ENCODE results near the gene SCLT1.

Gene SCLT1

DNA sequence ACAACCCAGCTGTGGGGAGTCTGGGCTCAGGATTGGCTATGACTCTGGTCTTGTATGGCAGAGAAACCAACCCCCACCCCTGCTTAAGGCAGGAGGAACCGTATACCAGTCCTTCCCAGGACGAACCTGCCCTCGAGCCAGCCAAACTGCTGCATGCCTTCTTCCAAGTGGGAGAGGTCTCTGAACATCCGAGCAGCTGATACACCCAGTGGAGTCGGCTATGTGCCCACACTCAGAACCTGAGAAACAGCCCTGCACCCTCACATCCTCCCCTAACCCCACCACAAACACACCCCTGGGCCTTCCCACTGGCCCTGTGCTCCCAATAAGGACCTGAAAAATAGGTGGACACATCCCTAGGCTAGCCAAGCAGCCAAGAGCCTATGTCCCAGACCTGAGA, 24.4 kb upstream of the SCLT1 start:
- TF ChIP-seq, protein P1, sequence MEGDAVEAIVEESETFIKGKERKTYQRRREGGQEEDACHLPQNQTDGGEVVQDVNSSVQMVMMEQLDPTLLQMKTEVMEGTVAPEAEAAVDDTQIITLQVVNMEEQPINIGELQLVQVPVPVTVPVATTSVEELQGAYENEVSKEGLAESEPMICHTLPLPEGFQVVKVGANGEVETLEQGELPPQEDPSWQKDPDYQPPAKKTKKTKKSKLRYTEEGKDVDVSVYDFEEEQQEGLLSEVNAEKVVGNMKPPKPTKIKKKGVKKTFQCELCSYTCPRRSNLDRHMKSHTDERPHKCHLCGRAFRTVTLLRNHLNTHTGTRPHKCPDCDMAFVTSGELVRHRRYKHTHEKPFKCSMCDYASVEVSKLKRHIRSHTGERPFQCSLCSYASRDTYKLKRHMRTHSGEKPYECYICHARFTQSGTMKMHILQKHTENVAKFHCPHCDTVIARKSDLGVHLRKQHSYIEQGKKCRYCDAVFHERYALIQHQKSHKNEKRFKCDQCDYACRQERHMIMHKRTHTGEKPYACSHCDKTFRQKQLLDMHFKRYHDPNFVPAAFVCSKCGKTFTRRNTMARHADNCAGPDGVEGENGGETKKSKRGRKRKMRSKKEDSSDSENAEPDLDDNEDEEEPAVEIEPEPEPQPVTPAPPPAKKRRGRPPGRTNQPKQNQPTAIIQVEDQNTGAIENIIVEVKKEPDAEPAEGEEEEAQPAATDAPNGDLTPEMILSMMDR (conservative IDR thresholded peaks at IDR 0.05; ENCODE audit: low read length), result no peak
- no peak for DNase-seq (ENCODE audit: low read depth)
- H3K4me3 ChIP-seq (ENCODE audit: low read length), result no peak overlapping the region

DNA sequence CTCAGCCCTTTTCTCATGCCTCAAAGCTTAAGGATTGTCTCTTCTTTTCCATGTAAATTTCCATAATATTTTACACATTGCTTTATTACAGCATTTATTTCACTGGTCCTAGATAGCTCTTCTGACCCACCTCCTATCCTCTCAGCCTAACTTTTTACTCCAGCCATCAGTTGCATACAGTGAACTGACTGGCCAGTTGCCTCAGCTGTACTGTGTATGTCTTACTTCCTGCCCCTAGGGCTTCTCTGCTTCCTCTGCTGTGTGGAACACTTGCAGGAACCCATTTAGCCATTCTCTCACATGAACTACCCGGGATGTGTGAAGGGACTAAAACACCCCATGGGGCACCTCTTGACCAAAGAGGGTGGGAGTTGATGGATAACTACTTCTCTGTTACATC, 20.6 kb upstream of the SCLT1 start:
- TF ChIP-seq, protein P1 (conservative IDR thresholded peaks at IDR 0.05; ENCODE audit: low read length), result no peak
- H3K4me3 ChIP-seq (ENCODE audit: low read length), result no peak overlapping the region
- DNase-seq (ENCODE audit: low read depth), result no peak

DNA sequence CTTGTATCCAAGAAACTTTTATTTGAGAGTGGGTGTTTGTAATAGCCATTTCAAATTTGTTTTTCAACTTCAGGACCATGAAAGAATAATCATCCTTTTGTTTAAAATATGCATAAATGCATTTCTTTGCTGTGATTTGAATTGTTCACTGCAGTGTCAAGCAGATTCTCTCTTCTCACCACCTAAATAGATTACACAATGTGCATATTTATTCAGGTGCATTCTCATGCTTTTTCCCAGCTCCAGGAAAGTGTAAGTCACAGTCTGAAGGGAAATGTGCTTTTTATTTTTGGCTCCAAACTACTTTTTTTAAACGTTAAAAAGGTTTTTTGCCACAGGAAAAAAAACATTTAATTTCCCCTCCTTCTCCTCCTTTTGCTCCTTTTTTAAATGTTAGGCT, 20.1 kb upstream of the SCLT1 start:
- TF ChIP-seq, protein P1 (conservative IDR thresholded peaks at IDR 0.05; ENCODE audit: low read length), result no peak
- no peak for DNase-seq (ENCODE audit: low read depth)
- H3K4me3 ChIP-seq (ENCODE audit: low read length), result no peak overlapping the region

DNA sequence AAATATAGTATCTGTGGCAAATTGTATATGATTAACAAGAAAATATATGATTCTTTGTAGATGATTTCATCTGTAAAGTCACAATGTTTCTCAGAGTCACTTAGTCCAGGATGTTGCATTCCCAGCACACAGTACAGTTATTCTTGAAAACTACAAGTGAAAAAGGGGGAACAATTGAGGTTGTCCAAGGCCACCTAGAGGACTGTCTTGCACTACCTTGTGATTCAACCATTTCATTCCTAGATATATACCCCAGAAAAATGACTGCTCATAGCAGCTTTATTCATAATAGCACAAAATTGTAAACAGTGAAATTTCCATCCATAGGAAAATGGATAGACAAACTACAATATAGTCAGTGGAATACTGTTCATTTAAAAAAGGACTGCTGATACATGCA, 18.6 kb upstream of the SCLT1 start:
- DNase-seq (ENCODE audit: low read depth), result no peak
- no peak overlapping the region for H3K4me3 ChIP-seq (ENCODE audit: low read length)
- TF ChIP-seq, protein P1 (conservative IDR thresholded peaks at IDR 0.05; ENCODE audit: low read length), result no peak

DNA sequence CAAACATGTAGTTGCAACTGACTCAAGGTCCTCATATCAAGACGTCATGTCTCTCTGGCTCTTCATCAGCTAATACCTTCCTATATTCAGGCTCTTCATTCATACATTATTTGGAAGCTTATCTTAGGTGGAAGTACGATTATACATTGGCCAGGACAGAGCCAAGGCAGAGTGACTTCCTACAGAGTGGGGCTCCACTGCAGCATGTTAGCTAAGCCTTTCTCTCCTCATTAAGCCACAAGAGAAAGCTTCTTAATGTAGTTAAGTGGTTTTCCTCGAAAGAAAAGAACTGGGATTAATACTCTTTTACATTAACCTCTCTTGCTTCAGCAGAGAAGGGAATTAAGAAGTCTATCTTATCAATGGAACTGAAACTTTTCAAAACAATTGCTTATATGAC, 17.6 kb upstream of the SCLT1 start:
- DNase-seq (ENCODE audit: low read depth), result no peak
- no peak overlapping the region for H3K4me3 ChIP-seq (ENCODE audit: low read length)
- TF ChIP-seq, protein P1 (conservative IDR thresholded peaks at IDR 0.05; ENCODE audit: low read length), result no peak

DNA sequence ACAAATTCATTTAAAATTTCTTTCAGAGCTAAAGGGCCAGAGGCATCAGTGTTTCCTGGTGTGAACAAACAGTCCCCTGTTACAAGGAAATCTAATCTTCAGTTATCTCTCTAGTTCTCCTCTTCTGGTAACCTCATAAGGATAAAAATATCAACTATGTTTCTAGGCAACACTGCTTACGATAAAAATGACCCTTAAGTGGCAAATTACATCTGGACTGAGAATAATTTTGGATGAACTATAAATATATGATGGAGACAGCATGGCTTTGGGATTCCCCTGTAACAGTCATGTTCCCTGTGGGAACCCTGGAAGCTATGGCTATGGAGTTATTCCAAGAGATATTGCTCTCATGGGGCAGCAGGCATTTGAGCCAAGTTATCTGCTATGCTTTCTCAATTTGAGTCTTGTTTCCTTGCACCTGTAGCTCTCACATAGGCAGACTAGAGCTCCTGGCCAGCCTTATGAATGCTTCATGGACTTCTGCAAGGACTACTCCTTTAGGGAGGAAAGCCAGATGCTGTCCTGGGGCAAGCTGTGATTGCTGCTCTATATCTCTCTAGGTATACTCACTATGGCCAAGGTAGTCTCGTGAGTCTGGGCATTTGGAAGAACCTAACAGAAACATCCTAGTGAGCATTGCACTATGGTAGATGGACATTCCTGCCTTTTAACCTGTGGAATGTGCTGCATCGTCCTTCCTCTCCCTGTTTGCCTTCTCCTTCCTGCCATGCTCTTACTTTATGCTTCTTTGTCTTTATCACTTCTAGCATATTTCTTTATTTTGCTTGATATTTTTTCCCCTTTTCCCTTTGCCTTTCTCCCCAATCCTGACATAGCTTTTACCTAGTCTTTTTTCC, 16.9 kb upstream of the SCLT1 start:
- DNase-seq (ENCODE audit: low read depth), result no peak
- H3K4me3 ChIP-seq (ENCODE audit: low read length), result no peak overlapping the region
- TF ChIP-seq, protein P1 (conservative IDR thresholded peaks at IDR 0.05; ENCODE audit: low read length), result no peak

DNA sequence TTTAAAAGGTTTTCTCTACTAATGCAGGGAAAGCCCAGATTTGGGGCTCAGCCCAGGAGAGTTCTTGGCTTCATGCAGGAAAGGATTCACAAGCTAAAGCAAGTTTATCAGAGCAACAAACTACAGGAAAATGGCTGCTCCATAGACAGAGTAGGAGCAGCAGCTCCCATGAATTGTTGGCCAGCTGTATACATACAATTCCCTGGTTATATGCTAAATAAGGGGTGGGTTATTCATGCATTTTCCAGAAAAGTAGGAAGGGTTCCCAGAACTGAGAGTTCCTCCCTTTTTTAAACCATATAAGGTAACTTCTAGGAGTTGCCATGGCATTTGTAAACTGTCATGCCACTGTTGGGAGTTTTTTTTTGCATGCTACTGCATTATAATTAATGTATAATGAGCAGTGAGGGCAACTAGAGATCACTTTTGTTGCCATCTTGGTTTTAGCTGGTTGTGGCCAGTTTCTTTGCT, 5.2 kb upstream of the SCLT1 start:
- TF ChIP-seq, protein P1 (conservative IDR thresholded peaks at IDR 0.05; ENCODE audit: low read length), result no peak
- no peak for DNase-seq (ENCODE audit: low read depth)

More for the DNA sequence above, 5.2 kb upstream of the SCLT1 start:
- H3K4me3 ChIP-seq (ENCODE audit: low read length), result no peak overlapping the region

Data from AG10803 (cell line).